Neuronal stem cell (in vitro differentiated cells): ENCODE data around the gene AGBL2.

Source experiments
- DNase-seq: peaks from one replicate; pipeline ENCODE4 v3.0.0-alpha.2; 2013; ENCODE audit warnings: low spot score
- H2AFZ ChIP-seq: one replicate; pipeline ENCODE4 v1.6.1; 2013; ENCODE audit warnings: mild to moderate bottlenecking, low read length, inconsistent platforms
- H2AK5ac ChIP-seq: 2 replicates; pipeline ENCODE4 v1.6.1; 2013; ENCODE audit warnings: low read depth, mild to moderate bottlenecking, inconsistent platforms, low read length, moderate library complexity, mixed read lengths
- H2BK120ac ChIP-seq: 2 replicates; pipeline ENCODE4 v1.6.1; 2013; ENCODE audit warnings: low read depth, mild to moderate bottlenecking, inconsistent platforms, low read length, moderate library complexity, mixed read lengths
- H2BK12ac ChIP-seq: one replicate; pipeline ENCODE4 v1.6.1; 2013; ENCODE audit warnings: low read length, inconsistent platforms
- H2BK15ac ChIP-seq: 2 replicates; pipeline ENCODE4 v1.6.1; 2013; ENCODE audit warnings: mild to moderate bottlenecking, low read length, inconsistent platforms, mixed read lengths
- H2BK5ac ChIP-seq: one replicate; pipeline ENCODE4 v1.6.1; 2013; ENCODE audit warnings: inconsistent platforms, mild to moderate bottlenecking, low read length, moderate library complexity
- H3K14ac ChIP-seq: one replicate; pipeline ENCODE4 v1.6.1; 2013; ENCODE audit warnings: low read length, inconsistent platforms
- H3K18ac ChIP-seq: 2 replicates; pipeline ENCODE4 v1.6.1; 2013; ENCODE audit warnings: low read length, inconsistent platforms
- H3K23ac ChIP-seq: 2 replicates; pipeline ENCODE4 v1.6.1; 2013; ENCODE audit warnings: low read depth, mild to moderate bottlenecking, mixed read lengths, low read length, inconsistent platforms; ENCODE audit not compliant: poor library complexity
- H3K27ac ChIP-seq: replicated peaks from 3 replicates; pipeline ENCODE4 v1.5.1; 2013; ENCODE audit warnings: low read length, inconsistent platforms
- H3K27me3 ChIP-seq, 3 experiments: 2 replicates each; pipeline ENCODE4 v1.6.1; 2013; ENCODE audit warnings: low read length in 3 of 3, mild to moderate bottlenecking in 2 of 3, inconsistent platforms in 1 of 3, low read depth in 1 of 3, mixed read lengths in 1 of 3, moderate library complexity in 1 of 3; ENCODE audit not compliant: control insufficient read depth in 3 of 3, insufficient read depth in 3 of 3
- H3K36me3 ChIP-seq, 2 donors: replicated peaks in 1 of 2; 2 replicates each; pipeline ENCODE4 v1.6.1; 2013; ENCODE audit warnings: low read length in 2 of 2; ENCODE audit not compliant: control insufficient read depth in 2 of 2, insufficient read depth in 2 of 2
- H3K4ac ChIP-seq: 2 replicates; pipeline ENCODE4 v1.6.1; 2013; ENCODE audit warnings: inconsistent platforms, mild to moderate bottlenecking, low read length, moderate library complexity
- H3K4me1 ChIP-seq, 2 donors: 1 replicate in 1 of 2; 2 replicates in 1 of 2; pipeline ENCODE4 v1.6.1; 2013; ENCODE audit warnings: low read length in 2 of 2, low read depth in 1 of 2; ENCODE audit not compliant: control insufficient read depth in 2 of 2, insufficient read depth in 1 of 2
- H3K4me2 ChIP-seq: one replicate; pipeline ENCODE4 v1.6.1; 2013; ENCODE audit warnings: mild to moderate bottlenecking, low read length, inconsistent platforms; ENCODE audit not compliant: insufficient read depth, poor library complexity, severe bottlenecking
- H3K4me3 ChIP-seq, 2 donors: 2 replicates each; pipeline ENCODE4 v1.5.1; 2013; ENCODE audit warnings: low read length in 2 of 2, mild to moderate bottlenecking in 2 of 2, inconsistent platforms in 1 of 2, moderate library complexity in 1 of 2
- H3K79me1 ChIP-seq: one replicate; pipeline ENCODE4 v1.6.1; 2013; ENCODE audit warnings: low read depth, mild to moderate bottlenecking, inconsistent platforms, low read length, moderate library complexity
- H3K9ac ChIP-seq: one replicate; pipeline ENCODE4 v1.6.1; 2013; ENCODE audit warnings: mild to moderate bottlenecking, low read depth, low read length, inconsistent platforms; ENCODE audit not compliant: poor library complexity
- H3K9me3 ChIP-seq, 2 donors: replicated peaks in 1 of 2; 2 replicates each; pipeline versions ENCODE3 to v1.6.1; 2013; ENCODE audit warnings: low read length in 2 of 2, mild to moderate bottlenecking in 2 of 2, inconsistent platforms in 1 of 2, low read depth in 1 of 2, mixed read lengths in 1 of 2, moderate library complexity in 1 of 2; ENCODE audit not compliant: control insufficient read depth in 2 of 2, insufficient read depth in 1 of 2
- H4K8ac ChIP-seq: one replicate; pipeline ENCODE4 v1.6.1; 2013; ENCODE audit warnings: low read depth, mild to moderate bottlenecking, inconsistent platforms, low read length, moderate library complexity
- H4K91ac ChIP-seq: one replicate; pipeline ENCODE4 v1.6.1; 2013; ENCODE audit warnings: low read length, low read depth, mild to moderate bottlenecking, inconsistent platforms; ENCODE audit not compliant: poor library complexity
- WGBS, 2 donors: extraction: QIAGEN DNeasy Blood & Tissue Kit; methylation state at CpG; one replicate each; pipeline ENCODE4 v1.1.7; 2013; ENCODE audit warnings: missing lambda C conversion rate in 2 of 2, mixed read lengths in 1 of 2; ENCODE audit not compliant: insufficient read length in 2 of 2, insufficient replicate concordance in 1 of 2; ENCODE audit errors: extremely low coverage in 2 of 2; 5-methylcytosine and 5-hydroxymethylcytosine counted together

Gene AGBL2

GRCh38 chr11:47656260-47656885 is 58.8 kb downstream of the AGBL2 start:
- no peak overlapping the region for H3K4me3 ChIP-seq
- no peaks in the 10 kb centered on the region for H3K79me1 ChIP-seq
- peaks cover 3 to 15% of the 10 kb centered on the region in 2 donors for H3K9me3 ChIP-seq
- H2AFZ ChIP-seq = peak overlapping the region; percentile 12
- H3K4me1 ChIP-seq = peaks cover 0 to 2% of the 10 kb centered on the region in 2 donors
- no peak overlapping the region for H3K27ac ChIP-seq
- H2BK120ac ChIP-seq = no peak overlapping the region
- H2BK15ac ChIP-seq = no peak overlapping the region
- DNase-seq = no peak
- no peak overlapping the region for H3K4me2 ChIP-seq
- no peak overlapping the region for H2BK12ac ChIP-seq
- H4K91ac ChIP-seq = no peak overlapping the region
- H3K23ac ChIP-seq = peak overlapping the region; percentile 80
- H3K18ac ChIP-seq = no peak overlapping the region
- H3K27me3 ChIP-seq = no peaks in the 10 kb centered on the region
- no peak overlapping the region for H2BK5ac ChIP-seq
- WGBS, 2 donors = no CpG with 5 or more reads among the region's 6 CpGs
- no peak overlapping the region for H3K14ac ChIP-seq
- no peak overlapping the region for H3K9ac ChIP-seq
- no peaks in the 10 kb centered on the region for H3K36me3 ChIP-seq
- no peak overlapping the region for H3K4ac ChIP-seq
- H2AK5ac ChIP-seq = no peak overlapping the region
- H4K8ac ChIP-seq = no peak overlapping the region

GRCh38 chr11:47651818-47652469 is 63.2 kb downstream of the AGBL2 start:
- H3K4ac ChIP-seq = no peak overlapping the region
- H3K18ac ChIP-seq = no peak overlapping the region
- no peak overlapping the region for H3K27ac ChIP-seq
- DNase-seq = no peak
- no peaks in the 10 kb centered on the region for H3K27me3 ChIP-seq
- no peak overlapping the region for H2BK5ac ChIP-seq
- H2AFZ ChIP-seq = no peak overlapping the region
- H2BK120ac ChIP-seq = no peak overlapping the region
- H3K79me1 ChIP-seq = no peaks in the 10 kb centered on the region
- no peak overlapping the region for H2AK5ac ChIP-seq
- H3K9ac ChIP-seq = no peak overlapping the region
- H2BK15ac ChIP-seq = no peak overlapping the region
- H3K36me3 ChIP-seq = no peaks in the 10 kb centered on the region
- no peak overlapping the region for H3K4me3 ChIP-seq
- H4K8ac ChIP-seq = no peak overlapping the region
- H3K14ac ChIP-seq = no peak overlapping the region
- H4K91ac ChIP-seq = no peak overlapping the region
- H3K4me1 ChIP-seq = peaks cover 0 to 2% of the 10 kb centered on the region in 2 donors
- no peak overlapping the region for H3K4me2 ChIP-seq
- H3K23ac ChIP-seq = no peak overlapping the region
- no peak overlapping the region for H2BK12ac ChIP-seq
- WGBS, 2 donors = no CpG with 5 or more reads among the region's 5 CpGs
- H3K9me3 ChIP-seq = peaks cover 4 to 15% of the 10 kb centered on the region in 2 donors

GRCh38 chr11:47649276-47649675 is 65.9 kb downstream of the AGBL2 start:
- Histone ChIP-seq H3K4me3 (no peak overlapping the region), H3K18ac (no peak overlapping the region), H2BK12ac (no peak overlapping the region), H3K4me1 (no peaks in the 10 kb centered on the region), H2BK15ac (no peak overlapping the region), H3K27ac (no peak overlapping the region), H3K36me3 (no peaks in the 10 kb centered on the region), H2AK5ac (no peak overlapping the region), H3K23ac (no peak overlapping the region), H2BK120ac (no peak overlapping the region), H3K9ac (no peak overlapping the region), H4K8ac (peak overlapping the region; percentile 3), H2BK5ac (no peak overlapping the region), H3K79me1 (no peaks in the 10 kb centered on the region), H3K14ac (no peak overlapping the region), H2AFZ (peak overlapping the region; percentile 10), H3K9me3 (peaks cover 4 to 15% of the 10 kb centered on the region in 2 donors), H4K91ac (no peak overlapping the region), H3K27me3 (no peaks in the 10 kb centered on the region), H3K4me2 (no peak overlapping the region), H3K4ac (no peak overlapping the region)
- no peak for DNase-seq
- WGBS, 2 donors = no CpG with 5 or more reads among the region's 3 CpGs

GRCh38 chr11:47646019-47646418 is 69.2 kb downstream of the AGBL2 start:
- Histone ChIP-seq H3K4me1 (peaks cover 0 to 3% of the 10 kb centered on the region in 2 donors), H3K23ac (no peak overlapping the region), H2AFZ (no peak overlapping the region), H3K27ac (no peak overlapping the region), H2BK15ac (no peak overlapping the region), H3K27me3 (no peaks in the 10 kb centered on the region), H3K14ac (no peak overlapping the region), H2BK5ac (no peak overlapping the region), H3K79me1 (no peaks in the 10 kb centered on the region), H3K36me3 (no peaks in the 10 kb centered on the region), H2BK12ac (no peak overlapping the region), H2BK120ac (no peak overlapping the region), H3K4ac (no peak overlapping the region), H3K4me3 (no peak overlapping the region), H3K18ac (no peak overlapping the region), H3K4me2 (no peak overlapping the region), H3K9ac (no peak overlapping the region), H4K8ac (no peak overlapping the region), H3K9me3 (no peaks in the 10 kb centered on the region), H4K91ac (no peak overlapping the region), H2AK5ac (no peak overlapping the region)
- WGBS, 2 donors = no CpG with 5 or more reads among the region's 6 CpGs
- DNase-seq = no peak
